Measurements from ENCODE around the gene PDF. TPM values are rescaled to one million over a fixed set of nuclear protein-coding genes. Genes with fewer than 3 reads are reported as not detected.

PDF gene
- total and polyA plus RNA-seq, 2 donors (not counting 1 experiment from before 2014, with no cell fraction given): 8.7 to 14.4 TPM

GRCh38 chr16:69351309-69352027 lies 21.1 kb upstream of the PDF start, which contains the start of gene TMED6:
Gene TMED6 (minus strand): TSS chr16:69351786. CDS start chr16:69351753, 33 bp downstream.
- Histone ChIP-seq H3K9ac (ENCODE audit: insufficient read depth, low read length) (no peak within 1 kb of the TSS), H3K79me2 (ENCODE audit: control insufficient read depth, insufficient read depth, low read length) (no peaks in the 10 kb centered on the region), H3K27me3 (ENCODE audit: control insufficient read depth, insufficient read depth, low read length) (no peaks in the 10 kb centered on the region), H4K20me1 (ENCODE audit: control insufficient read depth, extremely low read depth, insufficient read depth, low read length) (no peaks in the 10 kb centered on the region), H3K36me3 (ENCODE audit: control insufficient read depth, insufficient read depth, low read length) (peaks cover 6% of the 10 kb centered on the region), H3K4me2 (ENCODE audit: extremely low read depth, insufficient read depth, low read length) (no peak within 1 kb of the TSS), H3K9me3 (ENCODE audit: control insufficient read depth, insufficient read depth, low read depth, low read length) (no peaks in the 10 kb centered on the region), H3K4me1 (ENCODE audit: control insufficient read depth, extremely low read depth, insufficient read depth, low read length) (no peaks in the 10 kb centered on the region), H3K4me3 (replicated peaks in 1 of 4; ENCODE audit: control extremely low read depth in 1 of 4, insufficient read depth in 1 of 4, low read depth in 3 of 4, low read length in 4 of 4) (no peak within 1 kb of the TSS), H3K27ac (ENCODE audit: insufficient read depth, low read length) (no peak within 1 kb of the TSS), H2AFZ (ENCODE audit: low read length) (no peak within 1 kb of the TSS)
- TF ChIP-seq EZH2 (IDR thresholded peaks at IDR 0.05; ENCODE audit: low read length, missing control alignments) (no peak), CTCF (conservative IDR thresholded peaks at IDR 0.05 in 1 of 2, IDR thresholded peaks at IDR 0.05 in 1 of 2; ENCODE audit: low read depth in 1 of 2, low read length in 2 of 2) (no peak)
- DNase-seq (ENCODE audit: low read depth in 2 of 2): no peak

GRCh38 chr16:69350536-69351133 lies 20.2 kb upstream of the PDF start:
- Histone ChIP-seq H4K20me1 (ENCODE audit: control insufficient read depth, extremely low read depth, insufficient read depth, low read length) (no peaks in the 10 kb centered on the region), H3K4me1 (ENCODE audit: control insufficient read depth, extremely low read depth, insufficient read depth, low read length) (no peaks in the 10 kb centered on the region), H3K9me3 (ENCODE audit: control insufficient read depth, insufficient read depth, low read depth, low read length) (no peaks in the 10 kb centered on the region), H3K4me3 (replicated peaks in 1 of 4; ENCODE audit: control extremely low read depth in 1 of 4, insufficient read depth in 1 of 4, low read depth in 3 of 4, low read length in 4 of 4) (no peak overlapping the region), H3K27me3 (ENCODE audit: control insufficient read depth, insufficient read depth, low read length) (no peaks in the 10 kb centered on the region), H3K27ac (ENCODE audit: insufficient read depth, low read length) (no peak overlapping the region), H2AFZ (ENCODE audit: low read length) (no peak overlapping the region), H3K36me3 (ENCODE audit: control insufficient read depth, insufficient read depth, low read length) (peaks cover 5% of the 10 kb centered on the region), H3K79me2 (ENCODE audit: control insufficient read depth, insufficient read depth, low read length) (no peaks in the 10 kb centered on the region), H3K4me2 (ENCODE audit: extremely low read depth, insufficient read depth, low read length) (no peak overlapping the region), H3K9ac (ENCODE audit: insufficient read depth, low read length) (no peak overlapping the region)
- TF ChIP-seq CTCF (conservative IDR thresholded peaks at IDR 0.05 in 1 of 2, IDR thresholded peaks at IDR 0.05 in 1 of 2; ENCODE audit: low read depth in 1 of 2, low read length in 2 of 2) (no peak), EZH2 (IDR thresholded peaks at IDR 0.05; ENCODE audit: low read length, missing control alignments) (no peak)
- no peak for DNase-seq (ENCODE audit: low read depth in 2 of 2)

- H3K9me3 ChIP-seq (ENCODE audit: control insufficient read depth, insufficient read depth, low read depth, low read length): no peaks in the 10 kb centered on the region
- H3K27ac ChIP-seq (ENCODE audit: insufficient read depth, low read length): no peak overlapping the region
- no peak overlapping the region for H3K4me3 ChIP-seq (replicated peaks in 1 of 4; ENCODE audit: control extremely low read depth in 1 of 4, insufficient read depth in 1 of 4, low read depth in 3 of 4, low read length in 4 of 4)
- H3K4me1 ChIP-seq (ENCODE audit: control insufficient read depth, extremely low read depth, insufficient read depth, low read length): no peaks in the 10 kb centered on the region
- peaks cover 5% of the 10 kb centered on the region for H3K36me3 ChIP-seq (ENCODE audit: control insufficient read depth, insufficient read depth, low read length)
- no peak for DNase-seq (ENCODE audit: low read depth in 2 of 2)
- H3K79me2 ChIP-seq (ENCODE audit: control insufficient read depth, insufficient read depth, low read length): no peaks in the 10 kb centered on the region
- no peak overlapping the region for H3K4me2 ChIP-seq (ENCODE audit: extremely low read depth, insufficient read depth, low read length)
- no peak overlapping the region for H2AFZ ChIP-seq (ENCODE audit: low read length)
- TF ChIP-seq CTCF (conservative IDR thresholded peaks at IDR 0.05 in 1 of 2, IDR thresholded peaks at IDR 0.05 in 1 of 2; ENCODE audit: low read depth in 1 of 2, low read length in 2 of 2) (no peak), EZH2 (IDR thresholded peaks at IDR 0.05; ENCODE audit: low read length, missing control alignments) (no peak)
- H4K20me1 ChIP-seq (ENCODE audit: control insufficient read depth, extremely low read depth, insufficient read depth, low read length): no peaks in the 10 kb centered on the region
- H3K27me3 ChIP-seq (ENCODE audit: control insufficient read depth, insufficient read depth, low read length): no peaks in the 10 kb centered on the region
- no peak overlapping the region for H3K9ac ChIP-seq (ENCODE audit: insufficient read depth, low read length)
Observed at GRCh38 chr16:69349536-69349935, 19.1 kb upstream of the PDF start.

Data from fibroblast of lung (primary cell).